GM23338 (cell line): ENCODE results near the gene STPG1.

ENCODE experiments used
- CREB1 ChIP-seq: fragments of 250-450 bp; sonication (Bioruptor Pico); IDR thresholded peaks from 2 replicates; pipeline ENCODE4 v1.5.0; 2020; ENCODE audit warnings: low read depth, mild to moderate bottlenecking, moderate library complexity
- CTCF ChIP-seq, 2 experiments: fragments of 200-600 bp in 1 of 2; sonication (generic) in 1 of 2; conservative IDR thresholded peaks; 2 replicates each; pipeline versions ENCODE4 v1.5.1 to v1.6.1; 2016 to 2017; ENCODE audit warnings: antibody characterized with exemption in 2 of 2, low read depth in 2 of 2, mild to moderate bottlenecking in 2 of 2, moderate library complexity in 1 of 2
- ETS1 ChIP-seq: IDR thresholded peaks from 2 replicates; pipeline ENCODE4 v1.6.1; 2016; ENCODE audit warnings: antibody characterized with exemption
- EZH2 ChIP-seq: fragments of 200-600 bp; sonication (generic); IDR thresholded peaks from one replicate; pipeline ENCODE4 v1.8.0; 2017; ENCODE audit warnings: antibody characterized with exemption, mild to moderate bottlenecking, low read depth; ENCODE audit not compliant: unreplicated experiment
- EZH2phosphoT487 ChIP-seq: fragments of 200-600 bp; sonication (generic); IDR thresholded peaks from one replicate; pipeline ENCODE4 v1.8.1; 2018; ENCODE audit warnings: antibody characterized with exemption; ENCODE audit not compliant: unreplicated experiment
- JUNB ChIP-seq: IDR thresholded peaks from one replicate; pipeline ENCODE4 v1.6.1; 2016; ENCODE audit warnings: antibody characterized with exemption; ENCODE audit not compliant: unreplicated experiment
- NANOG ChIP-seq: IDR thresholded peaks from 2 replicates; pipeline ENCODE4 v1.6.1; 2016; ENCODE audit warnings: antibody characterized with exemption, borderline replicate concordance
- POLR2AphosphoS5 ChIP-seq: IDR thresholded peaks from 2 replicates; pipeline ENCODE4 v1.6.1; 2016; ENCODE audit warnings: antibody characterized with exemption, low read depth
- ZNF114 ChIP-seq: fragments of 250-450 bp; sonication (Bioruptor Pico); IDR thresholded peaks from 2 replicates; pipeline ENCODE4 v1.5.0; 2020; ENCODE audit warnings: mild to moderate bottlenecking, moderate library complexity
- TF ChIP-seq, protein P1 (sequence below): IDR thresholded peaks from one replicate; pipeline ENCODE4 v1.6.1; 2018; ENCODE audit warnings: antibody characterized with exemption; ENCODE audit not compliant: unreplicated experiment
- TF ChIP-seq, protein P2 (sequence below): fragments of 250-450 bp; sonication (Bioruptor Pico); IDR thresholded peaks from 2 replicates; pipeline ENCODE4 v1.5.0; 2020; ENCODE audit warnings: mild to moderate bottlenecking, moderate library complexity

DNA sequence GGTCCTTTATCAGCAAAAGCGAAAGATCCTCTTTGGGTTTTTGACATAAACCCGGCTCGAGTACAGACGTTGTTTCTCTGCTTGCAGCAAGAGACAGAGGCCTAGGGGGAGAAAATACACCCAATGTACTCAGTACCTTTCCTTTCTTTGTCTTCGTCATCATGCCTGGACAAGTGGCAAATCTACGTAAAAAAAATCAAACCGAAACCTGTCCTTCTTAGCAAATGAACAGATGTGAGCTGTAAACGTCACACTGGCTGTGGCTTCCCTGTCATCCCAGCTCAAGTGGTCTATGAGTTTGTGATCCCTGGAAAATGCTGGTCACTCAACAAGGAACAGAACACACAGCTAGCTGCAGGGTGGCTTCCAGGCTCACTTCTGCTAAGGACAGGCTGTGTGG is 39.9 kb downstream of the STPG1 start:
- TF ChIP-seq CTCF (conservative IDR thresholded peaks at IDR 0.05; ENCODE audit: low read depth in 2 of 2) (no peak), POLR2AphosphoS5 (no peak), EZH2 (no peak), ZNF114 (CRISPR knock-in tag) (no peak), JUNB (no peak), EZH2phosphoT487 (no peak), NANOG (no peak), CREB1 (CRISPR knock-in tag) (no peak), ETS1 (no peak)
- TF ChIP-seq, protein P1, sequence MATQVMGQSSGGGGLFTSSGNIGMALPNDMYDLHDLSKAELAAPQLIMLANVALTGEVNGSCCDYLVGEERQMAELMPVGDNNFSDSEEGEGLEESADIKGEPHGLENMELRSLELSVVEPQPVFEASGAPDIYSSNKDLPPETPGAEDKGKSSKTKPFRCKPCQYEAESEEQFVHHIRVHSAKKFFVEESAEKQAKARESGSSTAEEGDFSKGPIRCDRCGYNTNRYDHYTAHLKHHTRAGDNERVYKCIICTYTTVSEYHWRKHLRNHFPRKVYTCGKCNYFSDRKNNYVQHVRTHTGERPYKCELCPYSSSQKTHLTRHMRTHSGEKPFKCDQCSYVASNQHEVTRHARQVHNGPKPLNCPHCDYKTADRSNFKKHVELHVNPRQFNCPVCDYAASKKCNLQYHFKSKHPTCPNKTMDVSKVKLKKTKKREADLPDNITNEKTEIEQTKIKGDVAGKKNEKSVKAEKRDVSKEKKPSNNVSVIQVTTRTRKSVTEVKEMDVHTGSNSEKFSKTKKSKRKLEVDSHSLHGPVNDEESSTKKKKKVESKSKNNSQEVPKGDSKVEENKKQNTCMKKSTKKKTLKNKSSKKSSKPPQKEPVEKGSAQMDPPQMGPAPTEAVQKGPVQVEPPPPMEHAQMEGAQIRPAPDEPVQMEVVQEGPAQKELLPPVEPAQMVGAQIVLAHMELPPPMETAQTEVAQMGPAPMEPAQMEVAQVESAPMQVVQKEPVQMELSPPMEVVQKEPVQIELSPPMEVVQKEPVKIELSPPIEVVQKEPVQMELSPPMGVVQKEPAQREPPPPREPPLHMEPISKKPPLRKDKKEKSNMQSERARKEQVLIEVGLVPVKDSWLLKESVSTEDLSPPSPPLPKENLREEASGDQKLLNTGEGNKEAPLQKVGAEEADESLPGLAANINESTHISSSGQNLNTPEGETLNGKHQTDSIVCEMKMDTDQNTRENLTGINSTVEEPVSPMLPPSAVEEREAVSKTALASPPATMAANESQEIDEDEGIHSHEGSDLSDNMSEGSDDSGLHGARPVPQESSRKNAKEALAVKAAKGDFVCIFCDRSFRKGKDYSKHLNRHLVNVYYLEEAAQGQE = no peak
- TF ChIP-seq, protein P2, sequence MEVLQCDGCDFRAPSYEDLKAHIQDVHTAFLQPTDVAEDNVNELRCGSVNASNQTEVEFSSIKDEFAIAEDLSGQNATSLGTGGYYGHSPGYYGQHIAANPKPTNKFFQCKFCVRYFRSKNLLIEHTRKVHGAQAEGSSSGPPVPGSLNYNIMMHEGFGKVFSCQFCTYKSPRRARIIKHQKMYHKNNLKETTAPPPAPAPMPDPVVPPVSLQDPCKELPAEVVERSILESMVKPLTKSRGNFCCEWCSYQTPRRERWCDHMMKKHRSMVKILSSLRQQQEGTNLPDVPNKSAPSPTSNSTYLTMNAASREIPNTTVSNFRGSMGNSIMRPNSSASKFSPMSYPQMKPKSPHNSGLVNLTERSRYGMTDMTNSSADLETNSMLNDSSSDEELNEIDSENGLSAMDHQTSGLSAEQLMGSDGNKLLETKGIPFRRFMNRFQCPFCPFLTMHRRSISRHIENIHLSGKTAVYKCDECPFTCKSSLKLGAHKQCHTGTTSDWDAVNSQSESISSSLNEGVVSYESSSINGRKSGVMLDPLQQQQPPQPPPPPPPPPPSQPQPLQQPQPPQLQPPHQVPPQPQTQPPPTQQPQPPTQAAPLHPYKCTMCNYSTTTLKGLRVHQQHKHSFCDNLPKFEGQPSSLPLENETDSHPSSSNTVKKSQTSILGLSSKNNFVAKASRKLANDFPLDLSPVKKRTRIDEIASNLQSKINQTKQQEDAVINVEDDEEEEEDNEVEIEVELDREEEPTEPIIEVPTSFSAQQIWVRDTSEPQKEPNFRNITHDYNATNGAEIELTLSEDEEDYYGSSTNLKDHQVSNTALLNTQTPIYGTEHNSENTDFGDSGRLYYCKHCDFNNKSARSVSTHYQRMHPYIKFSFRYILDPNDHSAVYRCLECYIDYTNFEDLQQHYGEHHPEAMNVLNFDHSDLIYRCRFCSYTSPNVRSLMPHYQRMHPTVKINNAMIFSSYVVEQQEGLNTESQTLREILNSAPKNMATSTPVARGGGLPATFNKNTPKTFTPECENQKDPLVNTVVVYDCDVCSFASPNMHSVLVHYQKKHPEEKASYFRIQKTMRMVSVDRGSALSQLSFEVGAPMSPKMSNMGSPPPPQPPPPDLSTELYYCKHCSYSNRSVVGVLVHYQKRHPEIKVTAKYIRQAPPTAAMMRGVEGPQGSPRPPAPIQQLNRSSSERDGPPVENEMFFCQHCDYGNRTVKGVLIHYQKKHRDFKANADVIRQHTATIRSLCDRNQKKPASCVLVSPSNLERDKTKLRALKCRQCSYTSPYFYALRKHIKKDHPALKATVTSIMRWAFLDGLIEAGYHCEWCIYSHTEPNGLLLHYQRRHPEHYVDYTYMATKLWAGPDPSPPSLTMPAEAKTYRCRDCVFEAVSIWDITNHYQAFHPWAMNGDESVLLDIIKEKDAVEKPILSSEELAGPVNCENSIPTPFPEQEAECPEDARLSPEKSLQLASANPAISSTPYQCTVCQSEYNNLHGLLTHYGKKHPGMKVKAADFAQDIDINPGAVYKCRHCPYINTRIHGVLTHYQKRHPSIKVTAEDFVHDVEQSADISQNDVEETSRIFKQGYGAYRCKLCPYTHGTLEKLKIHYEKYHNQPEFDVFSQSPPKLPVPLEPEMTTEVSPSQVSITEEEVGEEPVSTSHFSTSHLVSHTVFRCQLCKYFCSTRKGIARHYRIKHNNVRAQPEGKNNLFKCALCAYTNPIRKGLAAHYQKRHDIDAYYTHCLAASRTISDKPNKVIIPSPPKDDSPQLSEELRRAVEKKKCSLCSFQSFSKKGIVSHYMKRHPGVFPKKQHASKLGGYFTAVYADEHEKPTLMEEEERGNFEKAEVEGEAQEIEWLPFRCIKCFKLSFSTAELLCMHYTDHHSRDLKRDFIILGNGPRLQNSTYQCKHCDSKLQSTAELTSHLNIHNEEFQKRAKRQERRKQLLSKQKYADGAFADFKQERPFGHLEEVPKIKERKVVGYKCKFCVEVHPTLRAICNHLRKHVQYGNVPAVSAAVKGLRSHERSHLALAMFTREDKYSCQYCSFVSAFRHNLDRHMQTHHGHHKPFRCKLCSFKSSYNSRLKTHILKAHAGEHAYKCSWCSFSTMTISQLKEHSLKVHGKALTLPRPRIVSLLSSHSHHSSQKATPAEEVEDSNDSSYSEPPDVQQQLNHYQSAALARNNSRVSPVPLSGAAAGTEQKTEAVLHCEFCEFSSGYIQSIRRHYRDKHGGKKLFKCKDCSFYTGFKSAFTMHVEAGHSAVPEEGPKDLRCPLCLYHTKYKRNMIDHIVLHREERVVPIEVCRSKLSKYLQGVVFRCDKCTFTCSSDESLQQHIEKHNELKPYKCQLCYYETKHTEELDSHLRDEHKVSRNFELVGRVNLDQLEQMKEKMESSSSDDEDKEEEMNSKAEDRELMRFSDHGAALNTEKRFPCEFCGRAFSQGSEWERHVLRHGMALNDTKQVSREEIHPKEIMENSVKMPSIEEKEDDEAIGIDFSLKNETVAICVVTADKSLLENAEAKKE = no peak
